ENCODE results near the gene GANAB. TPM values are rescaled to one million over a fixed set of nuclear protein-coding genes. Genes with fewer than 3 reads are reported as not detected.
A peak's percentile ranks its signal among the peaks of the same experiment; 100 is the strongest.
"Not testable (repeated sequence)": the region's sequence is repeated elsewhere in the genome, so short reads cannot be mapped to it uniquely, and the experiment has no call there.

Gene GANAB
- total RNA-seq, result 286 TPM
- long read RNA-seq, partial matches to known transcripts, result 11 of 15 reads
- long read RNA-seq, other reads (novel, unspliced or antisense), result 3 of 15 reads

DNA sequence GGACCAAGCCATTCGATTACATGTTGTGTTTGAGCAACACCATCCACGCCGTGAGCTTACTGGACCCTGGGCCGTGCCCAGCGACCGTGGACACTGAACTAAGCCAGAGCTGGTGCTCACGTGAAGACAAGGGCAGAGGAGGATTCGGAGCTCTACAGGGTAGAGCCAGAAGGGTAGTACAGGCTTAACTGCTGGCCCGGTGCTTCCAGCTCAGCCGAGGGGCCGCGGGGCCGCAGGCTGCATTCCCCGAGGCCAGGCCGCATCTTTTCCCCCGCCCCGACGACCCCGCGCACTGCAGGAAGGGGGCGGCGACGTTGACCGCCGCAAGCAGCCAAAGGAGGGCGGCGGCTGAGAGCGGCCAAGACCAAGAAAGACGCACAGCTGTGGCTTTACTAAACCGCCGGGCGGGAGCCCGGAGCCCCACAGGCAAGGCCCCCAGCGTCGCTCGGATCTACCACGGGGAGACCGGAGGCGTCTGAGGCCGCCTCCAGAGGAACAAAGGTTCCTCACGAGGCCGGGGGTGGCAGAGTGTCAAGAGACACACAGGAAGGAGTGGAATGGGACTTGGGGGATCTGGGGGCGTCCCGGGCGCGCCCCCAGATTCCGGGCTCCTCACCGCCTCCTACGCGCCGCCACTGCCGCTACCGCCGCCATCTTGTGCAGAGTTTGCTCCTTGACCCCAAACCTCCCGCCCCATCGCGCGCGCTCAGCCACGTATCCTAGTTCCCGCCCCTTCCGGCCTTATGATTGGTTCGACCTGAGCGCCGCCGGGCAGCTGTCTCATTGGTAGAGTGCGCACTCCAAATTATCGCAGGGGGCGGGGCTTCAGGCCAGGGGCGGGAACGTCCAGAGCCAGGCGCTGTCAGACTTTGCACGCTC lies at the start of gene GANAB:
GANAB (minus strand) TSS at position 668 of the 879 bp plus-strand sequence; CDS start at position 654, 14 bp downstream.
- DNase-seq (ENCODE audit: low spot score), result peak; percentile 100

GRCh38 chr11:62694455-62695167 lies 48.2 kb upstream of the GANAB start:
- no peak for DNase-seq (ENCODE audit: low spot score)

- not testable (repeated sequence) for DNase-seq (ENCODE audit: low spot score)
Measured at GRCh38 chr11:62693624-62694023, 47.2 kb upstream of the GANAB start.

DNA sequence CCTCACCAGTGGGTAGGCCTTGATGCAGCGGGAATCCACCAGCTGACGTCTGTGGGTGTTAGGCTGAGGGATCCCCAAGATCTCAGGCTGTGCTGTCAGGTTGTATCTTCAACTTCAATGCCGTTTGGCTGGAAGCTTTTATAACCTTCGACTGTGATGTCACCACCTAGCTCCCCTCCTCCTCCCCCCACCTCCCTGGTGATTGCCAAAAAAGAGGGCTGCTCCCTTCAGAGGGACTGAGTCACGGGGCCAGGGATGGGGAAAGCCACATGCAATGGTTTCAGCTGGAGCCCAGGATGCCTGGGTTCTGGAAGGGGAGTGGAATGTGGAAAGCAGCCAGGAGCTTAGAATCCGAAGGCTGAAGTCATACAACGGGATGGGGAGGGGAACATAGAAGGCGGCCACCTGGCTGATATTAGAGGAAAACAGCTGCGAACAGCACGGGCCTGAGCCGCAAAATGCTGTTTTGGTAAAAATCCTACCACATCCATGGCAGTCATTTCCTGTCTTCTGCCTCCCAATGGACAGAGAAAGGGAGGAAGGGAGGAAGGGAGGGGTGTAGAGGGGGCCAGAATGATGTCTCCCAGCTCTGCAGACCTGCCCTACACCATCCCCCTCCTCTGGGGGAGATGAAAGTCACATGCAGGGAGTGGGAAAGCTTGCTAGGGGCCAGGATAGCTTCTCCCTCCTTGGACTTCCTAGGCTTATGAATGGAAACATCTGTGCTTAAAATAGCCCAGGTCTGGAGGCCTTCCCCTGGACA lies 43.2 kb upstream of the GANAB start, which contains the start of gene LRRN4CL:
LRRN4CL (minus strand) TSS at position 110 of the 763 bp plus-strand sequence. CDS start 1,022 bp downstream, outside the sequence.
- DNase-seq (ENCODE audit: low spot score), result no peak

DNA sequence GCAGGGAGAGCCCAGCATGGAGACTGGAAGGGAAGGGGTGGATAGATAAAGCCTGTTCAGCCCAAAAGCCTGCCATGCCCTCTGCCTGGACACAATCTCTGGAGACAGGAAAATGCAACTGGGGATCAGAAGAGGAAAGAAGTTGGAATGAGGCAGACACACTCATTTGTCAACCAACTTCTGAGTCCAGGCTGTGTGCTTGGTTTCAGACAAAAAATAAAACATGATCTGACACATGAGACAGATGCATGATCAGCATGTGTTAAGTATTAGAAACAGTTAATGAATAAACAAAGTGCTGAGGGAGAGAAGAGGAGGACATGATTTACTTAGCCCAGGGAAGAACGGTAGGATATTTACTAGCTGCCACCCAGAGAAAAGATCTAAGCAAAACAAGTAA lies 42.1 kb upstream of the GANAB start:
- DNase-seq (ENCODE audit: low spot score), result no peak

- DNase-seq (ENCODE audit: low spot score), result no peak
Measured at GRCh38 chr11:62687508-62688396, 41.3 kb upstream of the GANAB start.

DNA sequence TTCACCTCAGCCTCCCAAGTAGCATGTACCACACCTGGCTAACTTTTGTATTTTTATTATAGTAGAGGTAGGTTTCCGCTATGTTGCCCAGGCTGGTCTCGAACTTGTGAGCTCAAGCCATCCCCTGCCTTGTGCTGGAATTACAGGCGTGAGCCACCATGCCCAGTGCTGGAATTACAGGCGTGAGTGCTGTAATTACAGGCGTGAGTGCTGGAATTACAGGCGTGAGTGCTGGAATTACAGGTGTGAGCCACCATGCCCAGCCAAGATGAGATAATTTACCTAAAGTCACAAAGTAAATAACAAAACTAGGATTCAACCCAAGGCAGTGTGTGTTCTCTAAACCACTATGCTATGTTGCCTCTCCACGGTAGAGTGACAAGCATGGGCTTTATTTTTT lies 36.1 kb upstream of the GANAB start:
- DNase-seq (ENCODE audit: low spot score), result no peak

GRCh38 chr11:62680825-62681240 lies 34.4 kb upstream of the GANAB start:
- no peak for DNase-seq (ENCODE audit: low spot score)

GRCh38 chr11:62678770-62679696 lies 32.6 kb upstream of the GANAB start, which contains the start of gene UBXN1:
TSS of gene UBXN1 (minus strand) at chr11:62679073. CDS start at chr11:62678923, 150 bp downstream.
- DNase-seq (ENCODE audit: low spot score), result peak; percentile 95

DNA sequence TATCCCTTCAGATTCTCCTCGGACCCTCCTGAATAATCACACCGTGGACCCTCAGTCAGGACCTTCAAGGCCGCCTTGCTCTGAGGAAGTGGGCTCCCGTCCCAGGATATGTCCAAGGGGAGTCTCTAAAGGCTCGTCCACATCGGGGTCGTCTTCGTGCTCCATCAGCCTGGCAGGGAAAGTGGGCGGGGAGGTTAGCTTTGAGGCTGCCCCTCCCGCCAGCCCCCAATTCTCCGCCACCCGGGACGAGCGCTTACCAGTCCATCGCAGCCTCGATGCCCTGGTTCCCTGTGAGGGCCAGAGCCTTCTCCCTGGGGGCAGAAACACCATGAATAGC lies 32.0 kb upstream of the GANAB start:
- no peak for DNase-seq (ENCODE audit: low spot score)

- DNase-seq (ENCODE audit: low spot score), result no peak
Measured at GRCh38 chr11:62677714-62678113, 31.3 kb upstream of the GANAB start.

DNA sequence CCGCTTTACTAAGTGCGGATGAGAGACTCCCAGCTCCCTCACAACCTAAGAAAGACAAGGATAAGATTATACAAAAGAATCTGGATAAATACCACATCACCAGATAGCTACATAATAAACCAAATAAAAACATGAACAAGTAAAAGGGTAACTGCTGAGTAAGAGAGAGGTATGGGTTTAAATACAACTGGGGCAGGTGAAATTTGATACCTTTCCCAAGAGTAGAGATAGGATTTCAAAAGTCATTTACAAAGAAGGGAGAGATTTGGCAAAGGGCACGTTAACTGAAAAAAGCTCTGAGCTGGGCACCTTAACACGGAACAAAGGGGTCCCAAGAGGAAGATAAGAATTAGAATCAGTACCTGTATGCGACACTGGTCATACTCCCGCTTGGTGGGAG lies 30.7 kb upstream of the GANAB start:
- no peak for DNase-seq (ENCODE audit: low spot score)

GRCh38 chr11:62676698-62677097 lies 30.3 kb upstream of the GANAB start:
- no peak for DNase-seq (ENCODE audit: low spot score)

GRCh38 chr11:62675415-62675814 lies 29.0 kb upstream of the GANAB start:
- not testable (repeated sequence) for DNase-seq (ENCODE audit: low spot score)

DNA sequence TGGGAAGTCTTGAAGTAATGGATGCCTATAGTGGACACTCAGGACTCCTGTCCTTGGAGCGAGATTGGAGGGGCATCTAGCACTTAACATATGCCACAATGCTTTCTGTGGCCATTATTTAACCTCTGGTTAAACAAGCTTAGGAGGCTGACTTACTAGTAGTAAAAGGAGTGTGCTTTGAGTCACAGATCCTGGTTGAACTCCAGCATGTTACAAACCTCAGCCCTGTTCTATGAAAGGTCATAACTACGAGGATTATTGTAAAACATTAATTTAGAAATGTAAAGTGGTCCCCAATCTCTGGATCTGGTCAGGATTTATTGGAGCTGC lies 26.7 kb upstream of the GANAB start:
- no peak for DNase-seq (ENCODE audit: low spot score)

DNA sequence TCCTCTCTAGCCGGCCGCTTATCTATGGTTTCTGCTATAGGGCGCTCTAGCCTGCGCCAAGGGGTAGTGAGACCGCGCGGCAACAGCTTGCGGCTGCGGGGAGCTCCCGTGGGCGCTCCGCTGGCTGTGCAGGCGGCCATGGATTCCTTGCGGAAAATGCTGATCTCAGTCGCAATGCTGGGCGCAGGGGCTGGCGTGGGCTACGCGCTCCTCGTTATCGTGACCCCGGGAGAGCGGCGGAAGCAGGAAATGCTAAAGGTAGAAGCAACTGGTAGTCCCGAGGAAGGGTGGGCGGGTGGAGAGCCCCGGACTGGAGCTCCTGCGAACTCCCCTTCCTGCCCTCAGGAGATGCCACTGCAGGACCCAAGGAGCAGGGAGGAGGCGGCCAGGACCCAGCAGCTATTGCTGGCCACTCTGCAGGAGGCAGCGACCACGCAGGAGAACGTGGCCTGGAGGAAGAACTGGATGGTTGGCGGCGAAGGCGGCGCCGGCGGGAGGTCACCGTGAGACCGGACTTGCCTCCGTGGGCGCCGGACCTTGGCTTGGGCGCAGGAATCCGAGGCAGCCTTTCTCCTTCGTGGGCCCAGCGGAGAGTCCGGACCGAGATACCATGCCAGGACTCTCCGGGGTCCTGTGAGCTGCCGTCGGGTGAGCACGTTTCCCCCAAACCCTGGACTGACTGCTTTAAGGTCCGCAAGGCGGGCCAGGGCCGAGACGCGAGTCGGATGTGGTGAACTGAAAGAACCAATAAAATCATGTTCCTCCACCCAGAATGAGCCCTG lies 25.4 kb upstream of the GANAB start, which contains the start of the genes LBHD1 and UQCC3:
LBHD1 (minus strand) TSS at position 660 of the 782 bp plus-strand sequence. CDS start 2,236 bp downstream, outside the sequence.
UQCC3 (plus strand) TSS at position 66 of the 782 bp plus-strand sequence; CDS start at position 139, 73 bp downstream.
- no peak for DNase-seq (ENCODE audit: low spot score)

DNA sequence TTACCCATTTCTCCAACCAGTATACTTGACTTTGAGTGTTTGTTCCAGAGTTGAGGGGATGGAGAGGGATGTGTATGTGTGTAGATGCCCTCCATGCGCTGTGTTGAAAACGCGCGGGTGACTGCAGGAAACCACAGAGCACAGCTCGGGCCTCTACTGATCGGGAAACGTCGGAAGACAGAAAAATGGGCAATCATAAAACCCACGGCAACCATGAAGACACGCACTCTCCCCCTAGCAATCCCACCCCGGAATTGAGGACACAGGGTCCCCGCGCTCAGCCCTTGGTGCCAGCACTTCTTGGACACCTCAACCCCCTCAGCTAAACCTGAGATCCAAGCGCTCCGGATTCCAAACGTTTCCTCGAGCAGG lies 24.8 kb upstream of the GANAB start:
- DNase-seq (ENCODE audit: low spot score), result no peak
